Keratinocyte (primary cell): Measurements from ENCODE around the gene COPA.

Experiments used
- EZH2 ChIP-seq: IDR thresholded peaks from one replicate; pipeline ENCODE4 v1.6.1; 2012; ENCODE audit warnings: inconsistent platforms, mild to moderate bottlenecking, low read length, moderate library complexity
- TF ChIP-seq, protein P1 (sequence below), 3 experiments: IDR thresholded peaks in 1 of 3; conservative IDR thresholded peaks in 1 of 3; optimal IDR thresholded peaks in 1 of 3; 2 replicates in 2 of 3; 3 replicates in 1 of 3; pipeline versions ENCODE3 to v1.5.1; 2011; ENCODE audit warnings: low read length in 3 of 3, mild to moderate bottlenecking in 3 of 3, moderate library complexity in 2 of 3, control low read depth in 1 of 3, inconsistent platforms in 1 of 3; ENCODE audit not compliant: insufficient read depth in 2 of 3; ENCODE audit errors: extremely low read depth in 1 of 3

DNA sequence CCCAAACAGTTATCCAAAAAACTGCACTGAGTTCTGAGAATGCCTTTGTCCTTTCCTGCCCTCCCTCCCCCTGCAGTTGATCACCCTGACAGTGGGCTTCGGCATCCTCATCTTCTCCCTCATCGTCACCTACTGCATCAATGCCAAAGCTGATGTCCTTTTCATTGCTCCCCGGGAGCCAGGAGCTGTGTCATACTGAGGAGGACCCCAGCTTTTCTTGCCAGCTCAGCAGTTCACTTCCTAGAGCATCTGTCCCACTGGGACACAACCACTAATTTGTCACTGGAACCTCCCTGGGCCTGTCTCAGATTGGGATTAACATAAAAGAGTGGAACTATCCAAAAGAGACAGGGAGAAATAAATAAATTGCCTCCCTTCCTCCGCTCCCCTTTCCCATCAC, 15.0 kb upstream of the COPA start:
- TF ChIP-seq EZH2: no peak
- TF ChIP-seq, protein P1, sequence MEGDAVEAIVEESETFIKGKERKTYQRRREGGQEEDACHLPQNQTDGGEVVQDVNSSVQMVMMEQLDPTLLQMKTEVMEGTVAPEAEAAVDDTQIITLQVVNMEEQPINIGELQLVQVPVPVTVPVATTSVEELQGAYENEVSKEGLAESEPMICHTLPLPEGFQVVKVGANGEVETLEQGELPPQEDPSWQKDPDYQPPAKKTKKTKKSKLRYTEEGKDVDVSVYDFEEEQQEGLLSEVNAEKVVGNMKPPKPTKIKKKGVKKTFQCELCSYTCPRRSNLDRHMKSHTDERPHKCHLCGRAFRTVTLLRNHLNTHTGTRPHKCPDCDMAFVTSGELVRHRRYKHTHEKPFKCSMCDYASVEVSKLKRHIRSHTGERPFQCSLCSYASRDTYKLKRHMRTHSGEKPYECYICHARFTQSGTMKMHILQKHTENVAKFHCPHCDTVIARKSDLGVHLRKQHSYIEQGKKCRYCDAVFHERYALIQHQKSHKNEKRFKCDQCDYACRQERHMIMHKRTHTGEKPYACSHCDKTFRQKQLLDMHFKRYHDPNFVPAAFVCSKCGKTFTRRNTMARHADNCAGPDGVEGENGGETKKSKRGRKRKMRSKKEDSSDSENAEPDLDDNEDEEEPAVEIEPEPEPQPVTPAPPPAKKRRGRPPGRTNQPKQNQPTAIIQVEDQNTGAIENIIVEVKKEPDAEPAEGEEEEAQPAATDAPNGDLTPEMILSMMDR (optimal IDR thresholded peaks at IDR 0.05 in 1 of 3, IDR thresholded peaks at IDR 0.05 in 1 of 3, conservative IDR thresholded peaks at IDR 0.05 in 1 of 3; ENCODE audit: extremely low read depth in 1 of 3, insufficient read depth in 2 of 3, low read length in 3 of 3): no peak
